RWPE1 (cell line): ENCODE results near the gene PRSS38.
A peak's percentile ranks its signal among the peaks of the same experiment; 100 is the strongest.

Source experiments
- CTCF ChIA-PET: fragments of 350-600 bp; sonication (Branson Sonifier 250); formaldehyde crosslinking; extraction: SDS; loops from one replicate; lab custom pipeline; 2021; lab: Yijun Ruan, JAX
- POLR2A ChIA-PET: fragments of 400-600 bp; formaldehyde crosslinking; extraction: SDS; loops from one replicate; lab custom pipeline; 2020; ENCODE audit warnings: antibody characterized with exemption; ENCODE audit not compliant: low non-redundant PET; lab: Yijun Ruan, JAX
- DNase-seq: peaks from one replicate; pipeline ENCODE4 v3.0.0; 2012; ENCODE audit warnings: low spot score
- H3K27ac ChIP-seq: fragments of 450-650 bp; 2 replicates; pipeline ENCODE4 v1.5.1; 2017
- TF ChIP-seq, protein P1 (sequence below): fragments of 450-650 bp; conservative IDR thresholded peaks from 2 replicates; pipeline ENCODE4 v1.5.1; 2017; ENCODE audit warnings: low read depth, mild to moderate bottlenecking

PRSS38 gene

DNA sequence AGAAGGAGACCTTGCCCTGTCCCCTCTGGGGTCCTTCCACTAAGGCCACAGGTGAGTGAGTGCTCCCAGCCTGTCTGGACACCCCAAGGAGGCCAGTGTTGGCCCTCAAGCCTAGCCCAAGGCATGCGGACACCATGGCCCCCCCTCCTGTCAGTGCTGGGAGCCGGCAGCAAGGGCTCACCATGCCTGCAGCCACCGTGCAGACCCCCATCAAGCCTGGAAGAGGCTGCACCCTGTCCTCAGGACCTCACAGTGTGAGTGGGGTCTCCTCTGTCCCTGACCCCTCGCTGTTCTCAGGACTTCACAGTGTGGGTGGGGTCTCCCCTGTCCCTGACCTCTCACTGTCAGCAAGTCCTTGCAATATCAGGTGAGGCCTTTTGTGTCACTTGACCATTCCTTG is 33.2 kb upstream of the PRSS38 start:
- no peak overlapping the region; the same call in 1 of the 2 replicates for H3K27ac ChIP-seq
- POLR2A ChIA-PET = no interaction called here
- CTCF ChIA-PET = no interaction called here
- TF ChIP-seq, protein P1, sequence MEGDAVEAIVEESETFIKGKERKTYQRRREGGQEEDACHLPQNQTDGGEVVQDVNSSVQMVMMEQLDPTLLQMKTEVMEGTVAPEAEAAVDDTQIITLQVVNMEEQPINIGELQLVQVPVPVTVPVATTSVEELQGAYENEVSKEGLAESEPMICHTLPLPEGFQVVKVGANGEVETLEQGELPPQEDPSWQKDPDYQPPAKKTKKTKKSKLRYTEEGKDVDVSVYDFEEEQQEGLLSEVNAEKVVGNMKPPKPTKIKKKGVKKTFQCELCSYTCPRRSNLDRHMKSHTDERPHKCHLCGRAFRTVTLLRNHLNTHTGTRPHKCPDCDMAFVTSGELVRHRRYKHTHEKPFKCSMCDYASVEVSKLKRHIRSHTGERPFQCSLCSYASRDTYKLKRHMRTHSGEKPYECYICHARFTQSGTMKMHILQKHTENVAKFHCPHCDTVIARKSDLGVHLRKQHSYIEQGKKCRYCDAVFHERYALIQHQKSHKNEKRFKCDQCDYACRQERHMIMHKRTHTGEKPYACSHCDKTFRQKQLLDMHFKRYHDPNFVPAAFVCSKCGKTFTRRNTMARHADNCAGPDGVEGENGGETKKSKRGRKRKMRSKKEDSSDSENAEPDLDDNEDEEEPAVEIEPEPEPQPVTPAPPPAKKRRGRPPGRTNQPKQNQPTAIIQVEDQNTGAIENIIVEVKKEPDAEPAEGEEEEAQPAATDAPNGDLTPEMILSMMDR = no peak
- DNase-seq = no peak

DNA sequence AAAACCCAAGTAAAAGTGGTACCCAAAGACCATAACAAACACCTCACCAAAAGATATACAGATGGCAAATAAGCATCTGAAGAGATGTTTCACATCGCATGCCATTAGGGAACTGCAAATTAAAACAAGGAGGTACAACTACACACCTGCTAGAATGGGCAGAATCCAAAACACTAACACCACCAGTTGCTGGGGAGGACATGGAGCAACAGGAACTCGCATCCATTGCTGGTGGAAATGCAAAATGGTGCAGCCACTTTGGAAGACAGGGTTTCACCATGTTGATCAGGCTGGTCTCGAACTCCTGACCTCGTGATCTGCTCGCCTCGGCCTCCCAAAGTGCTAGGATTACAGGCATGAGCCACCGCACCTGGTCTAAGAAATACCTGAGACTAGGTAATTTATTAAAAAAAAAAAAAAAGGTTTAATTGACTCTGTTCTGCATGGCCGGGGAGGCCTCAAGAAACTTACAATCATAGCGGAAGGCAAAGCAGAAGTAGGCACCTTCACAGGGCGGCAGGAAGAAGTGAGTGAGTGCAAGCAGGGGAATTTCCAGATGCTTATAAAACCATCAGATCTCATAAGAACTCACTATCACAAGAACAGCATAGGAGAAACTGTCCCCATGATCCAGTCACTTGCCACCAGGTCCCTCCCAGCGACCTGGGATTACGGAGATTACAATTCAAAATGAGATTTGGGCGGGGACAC is 30.2 kb upstream of the PRSS38 start:
- ChIA-PET CTCF (no interaction called here), POLR2A (no interaction called here)
- DNase-seq = no peak
- TF ChIP-seq, protein P1 = no peak
- no peak overlapping the region for H3K27ac ChIP-seq

DNA sequence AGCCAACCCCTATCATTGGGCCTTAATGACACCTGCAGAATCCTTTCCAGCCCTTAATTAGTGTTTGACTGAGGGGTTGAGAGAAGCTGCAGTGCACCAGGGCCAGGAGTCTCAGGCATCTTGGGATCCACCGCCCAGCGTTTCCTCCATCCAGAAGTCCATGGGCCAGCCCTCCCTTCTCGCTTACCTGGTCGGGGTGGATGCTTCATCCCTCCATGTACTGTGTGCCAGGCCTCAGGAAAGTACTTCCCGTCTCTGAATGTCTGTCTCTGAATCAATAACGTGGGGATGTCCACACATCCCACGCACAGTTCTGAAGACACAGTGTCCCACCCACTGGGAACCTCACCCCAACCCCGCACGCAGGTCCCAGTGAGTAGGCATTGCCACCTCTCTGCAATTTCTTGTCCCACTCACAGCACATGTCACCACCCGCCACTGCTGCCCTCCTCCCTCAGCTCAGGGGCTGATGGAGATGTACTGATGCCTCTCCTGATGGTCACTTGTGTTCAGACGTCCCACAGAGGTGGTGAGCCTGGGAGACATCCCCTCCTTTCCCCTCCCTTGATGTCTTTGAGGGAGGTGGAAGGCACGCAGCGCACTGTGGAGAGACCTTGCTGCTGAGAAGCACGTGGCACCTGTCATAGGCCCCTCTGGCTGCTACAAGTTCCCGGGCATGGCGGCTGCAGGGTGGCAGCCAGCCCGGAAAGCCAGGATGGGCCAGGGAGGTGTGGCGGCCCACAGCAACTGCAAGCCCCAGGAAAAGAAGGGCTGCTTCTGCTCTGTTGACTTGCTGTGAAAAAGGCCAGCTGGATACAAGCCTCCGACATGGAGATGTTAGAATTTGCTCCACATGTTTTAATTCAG is 29.4 kb upstream of the PRSS38 start:
- ChIA-PET CTCF (no interaction called here), POLR2A (no interaction called here)
- TF ChIP-seq, protein P1 = no peak
- no peak for DNase-seq
- H3K27ac ChIP-seq = no peak overlapping the region

GRCh38 chr1:227786673-227787512 is 28.6 kb upstream of the PRSS38 start:
- ChIA-PET CTCF (interaction anchor here (1.0 to 1.4 kb wide), 2 partner anchors 13 to 23 kb away, joined by 5 read pairs; no protein-coding TSS in a partner anchor), POLR2A (no interaction called here)
- TF ChIP-seq, protein P1 = no peak
- H3K27ac ChIP-seq = peak overlapping the region; percentile 89
- DNase-seq = no peak

DNA sequence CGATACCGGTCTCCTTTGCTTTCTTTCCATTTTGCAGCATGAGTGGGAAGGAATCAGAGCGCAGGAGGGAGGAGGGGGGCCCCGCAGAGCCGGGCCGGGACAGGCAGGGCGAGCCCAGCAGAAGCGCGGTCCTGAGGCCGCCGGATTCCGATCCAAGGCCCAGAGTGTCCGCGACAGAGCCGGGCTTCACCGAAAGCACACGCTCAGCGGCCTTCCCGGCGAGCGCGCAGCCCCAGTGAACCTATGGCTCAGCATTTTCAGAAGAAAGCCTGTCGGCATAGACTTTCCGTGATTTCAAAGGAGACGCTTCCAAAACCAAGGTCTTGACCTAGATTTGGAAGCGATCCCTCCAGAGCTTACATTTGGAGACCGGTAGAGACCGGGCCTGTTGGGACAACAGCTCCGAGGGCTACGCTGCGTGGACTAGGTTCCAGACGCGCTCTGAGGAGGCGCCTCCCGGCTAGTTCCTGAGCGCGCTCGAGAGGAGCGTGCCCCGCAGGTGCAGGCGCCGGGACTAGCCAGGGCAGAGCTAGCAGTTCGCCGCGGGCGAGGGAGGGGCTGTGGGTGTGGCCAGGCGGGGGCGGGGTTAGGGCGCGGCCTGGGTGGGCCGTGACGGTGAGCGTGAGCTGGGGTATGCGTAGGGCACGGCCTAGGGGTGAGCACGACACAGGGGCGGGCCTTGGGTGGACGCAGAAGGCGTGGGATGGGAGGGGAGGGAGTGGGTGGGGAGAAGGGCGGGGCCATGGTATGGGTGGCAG is 27.8 kb upstream of the PRSS38 start:
- CTCF ChIA-PET = interaction anchor here (1.0 to 1.4 kb wide), 2 partner anchors 14 to 24 kb away, joined by 5 read pairs; no protein-coding TSS in a partner anchor
- H3K27ac ChIP-seq = peak overlapping the region; percentile 89
- POLR2A ChIA-PET = interaction anchor here (0.6 kb wide), 1 partner anchor 18 kb away, joined by 3 read pairs; no protein-coding TSS in a partner anchor
- TF ChIP-seq, protein P1 = no peak
- DNase-seq = peak; percentile 99
